Stimulated activated CD4-positive, alpha-beta T cell treated with anti-CD3 and anti-CD28 coated beads, Interleukin-4, amount 100 ng/mL, for 4 hours (primary cell): Measurements from ENCODE around the gene HSFY2.
"Not testable (repeated sequence)": the region's sequence is repeated elsewhere in the genome, so short reads cannot be mapped to it uniquely, and the experiment has no call there.

Experiments
- DNase-seq, 2 experiments: peaks; one replicate each; pipeline ENCODE4 v3.0.0-alpha.2; 2020

HSFY2 gene

GRCh38 chrY:18773635-18774034 is at the start of gene HSFY2:
HSFY2 (minus strand) TSS chrY:18773735; CDS start chrY:18773618, 117 bp downstream.
- not testable (repeated sequence) for DNase-seq

GRCh38 chrY:18815751-18816150 is 42.2 kb upstream of the HSFY2 start:
- DNase-seq, result not testable (repeated sequence)

GRCh38 chrY:18788757-18789406 is 15.3 kb upstream of the HSFY2 start:
- DNase-seq, result not testable (repeated sequence)

- not testable (repeated sequence) for DNase-seq
These were observed 19.5 kb downstream of the HSFY2 start for GRCh38 chrY:18754077-18754476.

GRCh38 chrY:18753133-18753815 is 20.3 kb downstream of the HSFY2 start:
- not testable (repeated sequence) for DNase-seq

GRCh38 chrY:18723714-18724113 is 49.8 kb downstream of the HSFY2 start:
- not testable (repeated sequence) for DNase-seq
